Fibroblast of the aortic adventitia (primary cell): Measurements from ENCODE around the gene NUP107. TPM values are rescaled to one million over a fixed set of nuclear protein-coding genes. Genes with fewer than 3 reads are reported as not detected.

Source experiments
- DNase-seq: peaks from one replicate; pipeline ENCODE4 v3.0.0-alpha.2; 2010; ENCODE audit warnings: low read depth
- H3K4me3 ChIP-seq: 2 replicates; pipeline ENCODE4 v1.5.1; 2011; ENCODE audit warnings: low read depth, mild to moderate bottlenecking, control low read depth, low read length, moderate library complexity
- CTCF ChIP-seq: IDR thresholded peaks from 2 replicates; pipeline ENCODE4 v1.5.1; 2011; ENCODE audit warnings: mild to moderate bottlenecking, low read length, control low read depth, inconsistent platforms; ENCODE audit not compliant: insufficient read depth
- total RNA-seq: library from RNA; depleted of rRNA; stranded (reverse); fragments of >200 nt; gene quantifications from 2 replicates; pipeline ENCODE4 v1.2.3, GENCODE V29; 2012; ENCODE audit warnings: low replicate concordance

The NUP107 gene
- total RNA-seq, 1 donor = 83.7 TPM

- no peak overlapping the region for H3K4me3 ChIP-seq
- TF ChIP-seq CTCF = peak; percentile 25
- DNase-seq = no peak
Observed at GRCh38 chr12:68786929-68787328, 100.2 kb downstream of the NUP107 start.

GRCh38 chr12:68788554-68789143 lies 101.9 kb downstream of the NUP107 start:
- no peak for TF ChIP-seq CTCF
- H3K4me3 ChIP-seq = no peak overlapping the region
- DNase-seq = no peak

- no peak for DNase-seq
- no peak for TF ChIP-seq CTCF
- H3K4me3 ChIP-seq = no peak overlapping the region
Observed at GRCh38 chr12:68789144-68789878, 102.5 kb downstream of the NUP107 start.

GRCh38 chr12:68790081-68790951 lies 103.5 kb downstream of the NUP107 start:
- DNase-seq = no peak
- TF ChIP-seq CTCF = no peak
- H3K4me3 ChIP-seq = no peak overlapping the region

GRCh38 chr12:68790952-68791234 lies 104.1 kb downstream of the NUP107 start:
- H3K4me3 ChIP-seq = no peak overlapping the region
- DNase-seq = no peak
- TF ChIP-seq CTCF = no peak

- TF ChIP-seq CTCF = no peak
- no peak overlapping the region for H3K4me3 ChIP-seq
- DNase-seq = no peak
Observed at GRCh38 chr12:68791897-68792481, 105.2 kb downstream of the NUP107 start.
